Middle frontal gyrus (tissue), 1 donor: ENCODE data around the gene BABAM1.

ENCODE experiments used
- DNase-seq: peaks from one replicate; pipeline ENCODE4 v3.0.0-alpha.2; 2015; ENCODE audit warnings: low spot score; ENCODE audit errors: extremely low spot score

BABAM1 gene

DNA sequence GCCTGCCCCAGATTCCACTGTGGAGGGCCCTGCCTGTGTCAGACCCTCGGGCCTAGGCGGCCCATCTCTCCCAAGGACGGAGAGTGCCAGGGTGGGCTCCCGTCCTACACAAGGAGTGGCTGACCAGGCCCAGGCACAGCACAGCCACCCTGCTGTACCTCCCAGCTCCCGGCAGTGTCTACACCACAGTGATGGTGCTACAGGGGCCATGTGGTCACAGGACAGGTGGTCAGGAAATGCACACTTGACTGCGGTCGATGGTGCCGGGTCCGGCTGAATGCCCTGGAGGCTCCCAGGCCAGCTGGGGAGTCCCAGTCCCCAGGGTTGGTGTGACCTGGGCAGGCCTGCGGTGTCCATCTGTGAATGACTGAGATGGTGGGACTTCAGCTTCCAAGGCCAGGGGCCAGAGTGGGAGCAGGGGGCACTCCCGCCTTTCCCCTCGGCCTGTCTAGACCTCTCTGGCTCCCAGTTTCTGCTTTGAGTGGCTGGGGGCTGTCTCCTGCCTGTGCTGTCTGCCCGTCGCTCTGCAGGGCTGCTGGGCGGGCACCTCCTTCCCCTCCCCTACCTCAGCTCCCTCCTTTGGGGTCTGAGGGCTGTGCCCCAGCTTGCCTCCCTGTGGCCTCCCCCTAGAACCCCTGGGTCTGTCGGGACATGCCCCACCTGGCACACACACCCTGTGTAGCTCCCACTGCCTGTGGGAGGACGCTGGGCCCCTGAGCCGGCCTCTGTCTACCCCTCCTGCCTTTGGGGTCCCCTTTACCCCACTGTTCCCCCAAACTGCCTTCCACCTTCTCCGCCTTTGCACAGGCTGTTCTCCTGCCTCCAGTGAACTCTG lies 54.6 kb downstream of the BABAM1 start:
- no peak for DNase-seq

GRCh38 chr19:17322854-17323253 lies 55.6 kb downstream of the BABAM1 start:
- no peak for DNase-seq

GRCh38 chr19:17323300-17323963 lies 56.2 kb downstream of the BABAM1 start:
- no peak for DNase-seq

- no peak for DNase-seq
Measured at GRCh38 chr19:17323964-17324332, 56.7 kb downstream of the BABAM1 start.

GRCh38 chr19:17324357-17325114 lies 57.3 kb downstream of the BABAM1 start:
- DNase-seq: no peak

DNA sequence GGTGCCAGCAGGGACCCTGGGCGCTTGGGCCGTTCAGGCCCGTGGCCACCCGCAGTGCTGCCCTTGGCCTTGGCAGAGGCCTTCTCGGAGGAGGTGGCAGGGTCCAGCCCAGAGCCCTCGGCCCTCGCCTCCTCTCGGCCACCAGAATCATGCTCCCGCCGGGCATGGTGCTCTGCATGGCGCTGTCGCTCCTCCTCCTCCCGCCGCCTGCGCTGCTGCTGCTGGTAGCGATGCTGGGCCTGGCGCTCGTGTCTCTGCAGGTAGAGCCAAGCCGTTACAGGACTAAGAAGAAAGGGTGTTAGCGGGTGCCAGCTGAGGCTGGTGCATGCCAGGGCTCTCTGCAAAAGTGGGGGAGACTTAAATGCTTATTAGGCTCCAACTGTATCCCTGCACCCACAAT lies 57.9 kb downstream of the BABAM1 start:
- no peak for DNase-seq

GRCh38 chr19:17325881-17326594 lies 58.8 kb downstream of the BABAM1 start:
- peak; percentile 11 for DNase-seq

DNA sequence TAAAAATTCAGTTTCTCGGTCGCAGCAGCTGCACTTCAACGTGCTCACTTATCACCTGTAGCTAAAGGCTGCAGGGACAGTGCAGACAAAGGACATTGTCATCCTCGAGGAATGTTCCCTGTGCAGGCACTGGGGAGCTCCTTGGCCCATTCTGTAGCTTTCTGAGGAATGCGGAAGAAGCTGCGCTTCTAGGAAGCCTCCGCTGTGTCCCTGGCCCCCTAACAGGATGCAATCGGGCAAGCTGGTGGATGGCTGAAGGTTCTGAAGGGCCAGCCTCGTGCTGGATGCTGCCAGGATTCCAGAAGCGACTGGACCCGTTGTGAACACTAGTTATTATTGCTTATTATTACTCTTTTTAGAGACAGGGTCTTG lies 59.3 kb downstream of the BABAM1 start:
- DNase-seq: no peak

- DNase-seq: no peak
Measured at GRCh38 chr19:17327068-17327653, 59.9 kb downstream of the BABAM1 start.

- DNase-seq: no peak
Measured at GRCh38 chr19:17327654-17328516, 60.6 kb downstream of the BABAM1 start.
